HepG2 (cell line): Measurements from ENCODE around the gene MT4. TPM values are rescaled to one million over a fixed set of nuclear protein-coding genes. Genes with fewer than 3 reads are reported as not detected.

Source experiments
- IKZF1 ChIP-seq: fragments of 450-650 bp; IDR thresholded peaks from 2 replicates; pipeline ENCODE4 v1.7.1; 2016
- KLF6 ChIP-seq: IDR thresholded peaks from 2 replicates; pipeline ENCODE4 v1.8.0; 2016; ENCODE audit warnings: missing biosample characterization, missing genetic modification reagents
- MIER2 ChIP-seq: IDR thresholded peaks from 2 replicates; pipeline ENCODE4 v1.6.1; 2016; ENCODE audit warnings: missing biosample characterization, missing genetic modification reagents
- NCOA5 ChIP-seq: sonication (generic); formaldehyde crosslinking; IDR thresholded peaks from 2 replicates; pipeline ENCODE4 v1.4.0; 2020; ENCODE audit warnings: missing genetic modification reagents
- NR3C1 ChIP-seq: sonication (generic); formaldehyde crosslinking; IDR thresholded peaks from 2 replicates; pipeline ENCODE4 v1.4.0; 2020; ENCODE audit warnings: missing genetic modification reagents
- TAF15 ChIP-seq: fragments of 200-400 bp; formaldehyde crosslinking; IDR thresholded peaks from one replicate; pipeline ENCODE4 v1.6.1; 2018; ENCODE audit warnings: mild to moderate bottlenecking, low read depth, low read length; ENCODE audit not compliant: poor library complexity, severe bottlenecking
- TBP ChIP-seq: sonication (generic); formaldehyde crosslinking; IDR thresholded peaks from 2 replicates; pipeline ENCODE4 v1.5.0; 2020; ENCODE audit warnings: missing genetic modification reagents
- ZFP36 ChIP-seq: fragments of 150-350 bp; IDR thresholded peaks from 2 replicates; pipeline ENCODE4 v1.6.1; 2018; ENCODE audit warnings: borderline replicate concordance, low read length, low read depth; ENCODE audit not compliant: partially characterized antibody
- ZKSCAN8 ChIP-seq: IDR thresholded peaks from 2 replicates; pipeline ENCODE4 v1.6.1; 2016; ENCODE audit warnings: borderline replicate concordance, missing genetic modification reagents, missing compliant biosample characterization
- ZNF138 ChIP-seq: sonication (generic); formaldehyde crosslinking; IDR thresholded peaks from 2 replicates; pipeline ENCODE4 v1.5.0; 2020; ENCODE audit warnings: mild to moderate bottlenecking, low read depth, missing genetic modification reagents
- ZNF260 ChIP-seq: sonication (generic); formaldehyde crosslinking; IDR thresholded peaks from 2 replicates; pipeline ENCODE4 v1.4.0; 2020; ENCODE audit warnings: missing genetic modification reagents, low read depth, mild to moderate bottlenecking, borderline replicate concordance
- ZNF263 ChIP-seq: sonication (generic); formaldehyde crosslinking; IDR thresholded peaks from 2 replicates; pipeline ENCODE4 v1.4.0; 2020; ENCODE audit warnings: missing genetic modification reagents
- ZNF543 ChIP-seq: sonication (generic); formaldehyde crosslinking; IDR thresholded peaks from 2 replicates; pipeline ENCODE4 v1.4.0; 2020; ENCODE audit warnings: mild to moderate bottlenecking, missing genetic modification reagents
- ZNF749 ChIP-seq: sonication (generic); formaldehyde crosslinking; IDR thresholded peaks from 2 replicates; pipeline ENCODE4 v1.8.0; 2022; ENCODE audit warnings: mild to moderate bottlenecking, missing genetic modification reagents, moderate library complexity, borderline replicate concordance
- ZNF772 ChIP-seq: sonication (generic); formaldehyde crosslinking; IDR thresholded peaks from 2 replicates; pipeline ENCODE4 v1.5.0; 2020; ENCODE audit warnings: mild to moderate bottlenecking, missing genetic modification reagents
- ZSCAN20 ChIP-seq: sonication (generic); formaldehyde crosslinking; IDR thresholded peaks from 2 replicates; pipeline ENCODE4 v1.4.0; 2020; ENCODE audit warnings: missing genetic modification reagents, mild to moderate bottlenecking, borderline replicate concordance
- ZSCAN25 ChIP-seq: sonication (generic); formaldehyde crosslinking; IDR thresholded peaks from 2 replicates; pipeline ENCODE4 v1.8.0; 2022; ENCODE audit warnings: mild to moderate bottlenecking, missing genetic modification reagents
- polyA plus RNA-seq, 8 experiments: library from polyadenylated mRNA; depleted of rRNA in 3 of 8; stranded (reverse) in 7 of 8; unstranded in 1 of 8; fragments of >200 nt; fragmentation: Illumina TruSeq in 4 of 8; extraction: Trizol in 4 of 8; gene quantifications; 2 replicates each; pipeline versions ENCODE4 v1.2.1 to v1.2.3, GENCODE V29; 2011 to 2016; ENCODE audit warnings: low read depth in 4 of 8, missing spikeins in 1 of 8, mixed read lengths in 1 of 8; ENCODE audit not compliant: insufficient read depth in 1 of 8
- total RNA-seq, 5 experiments: library from RNA; depleted of rRNA; stranded (reverse); fragments of >200 nt; fragmentation: Illumina TruSeq; extraction: Trizol; gene quantifications; 2 replicates each; pipeline ENCODE4 v1.2.3, GENCODE V29; 2016; ENCODE audit warnings: low read depth in 1 of 5
- TF ChIP-seq, protein P1 (sequence below): fragments of 450-650 bp; IDR thresholded peaks from 2 replicates; pipeline ENCODE4 v1.6.1; 2017
- TF ChIP-seq, protein P2 (sequence below): sonication (generic); formaldehyde crosslinking; IDR thresholded peaks from 2 replicates; pipeline ENCODE4 v1.4.0; 2020; ENCODE audit warnings: missing genetic modification reagents
- TF ChIP-seq, protein P3 (sequence below): sonication (generic); formaldehyde crosslinking; IDR thresholded peaks from 2 replicates; pipeline ENCODE4 v1.4.0; 2020; ENCODE audit warnings: mild to moderate bottlenecking, missing genetic modification reagents
- TF ChIP-seq, protein P4 (sequence below): sonication (generic); formaldehyde crosslinking; IDR thresholded peaks from 2 replicates; pipeline ENCODE4 v1.4.0; 2020; ENCODE audit warnings: missing genetic modification reagents, borderline replicate concordance

MT4 gene
- total and polyA plus RNA-seq, 2 of the 13 experiments (the other 11 are each of a cell fraction or from before 2014, with no cell fraction given): not detected

DNA sequence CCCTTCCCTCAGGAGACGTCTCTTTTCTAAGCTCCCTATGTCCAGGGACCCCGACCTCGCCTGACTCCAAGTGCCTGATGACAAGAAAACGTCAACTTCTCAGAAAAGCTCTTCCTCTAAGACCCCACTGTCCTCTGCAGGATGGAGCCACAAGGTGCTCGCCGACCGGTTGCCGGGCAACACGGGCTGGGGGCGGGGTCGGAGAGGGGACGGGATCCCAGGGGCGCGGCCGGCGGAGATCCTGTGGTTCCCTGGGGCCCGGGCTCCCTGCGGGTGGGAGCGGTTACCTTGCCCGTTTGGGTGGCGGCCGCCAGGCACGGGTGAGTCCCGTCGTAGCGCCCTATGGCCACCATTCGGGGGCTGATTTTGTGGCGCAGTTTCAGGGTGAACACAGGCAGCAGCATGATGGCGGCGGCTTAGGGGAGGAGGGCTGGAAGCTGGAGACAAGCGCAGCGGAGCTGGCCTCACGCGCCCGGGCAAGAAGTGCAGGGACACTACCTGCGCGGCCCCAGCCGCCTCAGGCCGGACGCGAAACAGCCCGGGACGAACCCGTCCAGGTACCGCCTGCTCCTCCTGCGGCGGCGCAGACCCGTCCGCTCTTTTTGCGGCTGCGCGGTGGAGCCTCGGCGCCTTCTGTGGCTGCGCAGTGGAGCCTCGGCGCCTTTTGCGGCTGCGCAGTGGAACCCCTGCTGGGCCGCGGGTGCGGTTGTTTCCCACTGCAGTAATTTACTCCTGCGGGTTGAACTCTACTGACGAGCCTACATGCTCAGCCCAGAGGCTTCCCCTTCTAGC is 45.2 kb upstream of the MT4 start, which contains the start of gene BBS2 (continued):
- TF ChIP-seq ZNF749 (CRISPR knock-in tag) (no peak; the same call in 1 of the 2 replicates), MIER2 (CRISPR knock-in tag) (no peak), ZNF772 (peak; percentile 84), TBP (CRISPR knock-in tag) (no peak), ZSCAN25 (peak; percentile 78), ZNF263 (peak; percentile 72), TAF15 (peak; percentile 37), KLF6 (CRISPR knock-in tag) (peak; percentile 1), NCOA5 (no peak), IKZF1 (no peak), ZKSCAN8 (CRISPR knock-in tag) (no peak), NR3C1 (CRISPR knock-in tag) (no peak), ZFP36 (no peak), ZSCAN20 (no peak; the same call in 1 of the 2 replicates), ZNF138 (peak; percentile 95), ZNF543 (CRISPR knock-in tag) (peak; percentile 82), ZNF260 (no peak)
- TF ChIP-seq, protein P1, sequence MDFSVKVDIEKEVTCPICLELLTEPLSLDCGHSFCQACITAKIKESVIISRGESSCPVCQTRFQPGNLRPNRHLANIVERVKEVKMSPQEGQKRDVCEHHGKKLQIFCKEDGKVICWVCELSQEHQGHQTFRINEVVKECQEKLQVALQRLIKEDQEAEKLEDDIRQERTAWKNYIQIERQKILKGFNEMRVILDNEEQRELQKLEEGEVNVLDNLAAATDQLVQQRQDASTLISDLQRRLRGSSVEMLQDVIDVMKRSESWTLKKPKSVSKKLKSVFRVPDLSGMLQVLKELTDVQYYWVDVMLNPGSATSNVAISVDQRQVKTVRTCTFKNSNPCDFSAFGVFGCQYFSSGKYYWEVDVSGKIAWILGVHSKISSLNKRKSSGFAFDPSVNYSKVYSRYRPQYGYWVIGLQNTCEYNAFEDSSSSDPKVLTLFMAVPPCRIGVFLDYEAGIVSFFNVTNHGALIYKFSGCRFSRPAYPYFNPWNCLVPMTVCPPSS: no peak
- TF ChIP-seq, protein P2, sequence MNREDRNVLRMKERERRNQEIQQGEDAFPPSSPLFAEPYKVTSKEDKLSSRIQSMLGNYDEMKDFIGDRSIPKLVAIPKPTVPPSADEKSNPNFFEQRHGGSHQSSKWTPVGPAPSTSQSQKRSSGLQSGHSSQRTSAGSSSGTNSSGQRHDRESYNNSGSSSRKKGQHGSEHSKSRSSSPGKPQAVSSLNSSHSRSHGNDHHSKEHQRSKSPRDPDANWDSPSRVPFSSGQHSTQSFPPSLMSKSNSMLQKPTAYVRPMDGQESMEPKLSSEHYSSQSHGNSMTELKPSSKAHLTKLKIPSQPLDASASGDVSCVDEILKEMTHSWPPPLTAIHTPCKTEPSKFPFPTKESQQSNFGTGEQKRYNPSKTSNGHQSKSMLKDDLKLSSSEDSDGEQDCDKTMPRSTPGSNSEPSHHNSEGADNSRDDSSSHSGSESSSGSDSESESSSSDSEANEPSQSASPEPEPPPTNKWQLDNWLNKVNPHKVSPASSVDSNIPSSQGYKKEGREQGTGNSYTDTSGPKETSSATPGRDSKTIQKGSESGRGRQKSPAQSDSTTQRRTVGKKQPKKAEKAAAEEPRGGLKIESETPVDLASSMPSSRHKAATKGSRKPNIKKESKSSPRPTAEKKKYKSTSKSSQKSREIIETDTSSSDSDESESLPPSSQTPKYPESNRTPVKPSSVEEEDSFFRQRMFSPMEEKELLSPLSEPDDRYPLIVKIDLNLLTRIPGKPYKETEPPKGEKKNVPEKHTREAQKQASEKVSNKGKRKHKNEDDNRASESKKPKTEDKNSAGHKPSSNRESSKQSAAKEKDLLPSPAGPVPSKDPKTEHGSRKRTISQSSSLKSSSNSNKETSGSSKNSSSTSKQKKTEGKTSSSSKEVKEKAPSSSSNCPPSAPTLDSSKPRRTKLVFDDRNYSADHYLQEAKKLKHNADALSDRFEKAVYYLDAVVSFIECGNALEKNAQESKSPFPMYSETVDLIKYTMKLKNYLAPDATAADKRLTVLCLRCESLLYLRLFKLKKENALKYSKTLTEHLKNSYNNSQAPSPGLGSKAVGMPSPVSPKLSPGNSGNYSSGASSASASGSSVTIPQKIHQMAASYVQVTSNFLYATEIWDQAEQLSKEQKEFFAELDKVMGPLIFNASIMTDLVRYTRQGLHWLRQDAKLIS: no peak
- TF ChIP-seq, protein P3, sequence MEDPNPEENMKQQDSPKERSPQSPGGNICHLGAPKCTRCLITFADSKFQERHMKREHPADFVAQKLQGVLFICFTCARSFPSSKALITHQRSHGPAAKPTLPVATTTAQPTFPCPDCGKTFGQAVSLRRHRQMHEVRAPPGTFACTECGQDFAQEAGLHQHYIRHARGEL (CRISPR knock-in tag): 0 out of 2 replicates have a peak, but pooled peaks have one; percentile 52
- TF ChIP-seq, protein P4, sequence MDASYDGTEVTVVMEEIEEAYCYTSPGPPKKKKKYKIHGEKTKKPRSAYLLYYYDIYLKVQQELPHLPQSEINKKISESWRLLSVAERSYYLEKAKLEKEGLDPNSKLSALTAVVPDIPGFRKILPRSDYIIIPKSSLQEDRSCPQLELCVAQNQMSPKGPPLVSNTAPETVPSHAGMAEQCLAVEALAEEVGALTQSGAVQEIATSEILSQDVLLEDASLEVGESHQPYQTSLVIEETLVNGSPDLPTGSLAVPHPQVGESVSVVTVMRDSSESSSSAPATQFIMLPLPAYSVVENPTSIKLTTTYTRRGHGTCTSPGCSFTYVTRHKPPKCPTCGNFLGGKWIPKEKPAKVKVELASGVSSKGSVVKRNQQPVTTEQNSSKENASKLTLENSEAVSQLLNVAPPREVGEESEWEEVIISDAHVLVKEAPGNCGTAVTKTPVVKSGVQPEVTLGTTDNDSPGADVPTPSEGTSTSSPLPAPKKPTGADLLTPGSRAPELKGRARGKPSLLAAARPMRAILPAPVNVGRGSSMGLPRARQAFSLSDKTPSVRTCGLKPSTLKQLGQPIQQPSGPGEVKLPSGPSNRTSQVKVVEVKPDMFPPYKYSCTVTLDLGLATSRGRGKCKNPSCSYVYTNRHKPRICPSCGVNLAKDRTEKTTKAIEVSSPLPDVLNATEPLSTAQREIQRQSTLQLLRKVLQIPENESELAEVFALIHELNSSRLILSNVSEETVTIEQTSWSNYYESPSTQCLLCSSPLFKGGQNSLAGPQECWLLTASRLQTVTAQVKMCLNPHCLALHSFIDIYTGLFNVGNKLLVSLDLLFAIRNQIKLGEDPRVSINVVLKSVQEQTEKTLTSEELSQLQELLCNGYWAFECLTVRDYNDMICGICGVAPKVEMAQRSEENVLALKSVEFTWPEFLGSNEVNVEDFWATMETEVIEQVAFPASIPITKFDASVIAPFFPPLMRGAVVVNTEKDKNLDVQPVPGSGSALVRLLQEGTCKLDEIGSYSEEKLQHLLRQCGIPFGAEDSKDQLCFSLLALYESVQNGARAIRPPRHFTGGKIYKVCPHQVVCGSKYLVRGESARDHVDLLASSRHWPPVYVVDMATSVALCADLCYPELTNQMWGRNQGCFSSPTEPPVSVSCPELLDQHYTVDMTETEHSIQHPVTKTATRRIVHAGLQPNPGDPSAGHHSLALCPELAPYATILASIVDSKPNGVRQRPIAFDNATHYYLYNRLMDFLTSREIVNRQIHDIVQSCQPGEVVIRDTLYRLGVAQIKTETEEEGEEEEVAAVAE (CRISPR knock-in tag): no peak; the same call in 1 of the 2 replicates
